Brain microvascular endothelial cell (primary cell): ENCODE measurements around the gene ABHD14A.
"Not testable (repeated sequence)": the region's sequence is repeated elsewhere in the genome, so short reads cannot be mapped to it uniquely, and the experiment has no call there.

Experiments
- DNase-seq: peaks from one replicate; pipeline ENCODE4 v3.0.0-alpha.2; 2020
- H3K27ac ChIP-seq: fragments of 250-450 bp; sonication (Bioruptor Pico); 2 replicates; pipeline ENCODE4 v1.5.1; 2020; ENCODE audit warnings: mild to moderate bottlenecking, moderate library complexity
- H3K27me3 ChIP-seq: fragments of 250-450 bp; sonication (Bioruptor Pico); replicated peaks from 2 replicates; pipeline ENCODE4 v1.5.1; 2020; ENCODE audit warnings: mild to moderate bottlenecking
- H3K36me3 ChIP-seq: fragments of 250-450 bp; sonication (Bioruptor Pico); replicated peaks from 2 replicates; pipeline ENCODE4 v1.5.1; 2020; ENCODE audit warnings: mild to moderate bottlenecking
- H3K4me3 ChIP-seq: 2 replicates; pipeline ENCODE4 v1.5.1; 2011; ENCODE audit warnings: low read depth, mild to moderate bottlenecking, control low read depth, low read length, moderate library complexity
- in situ Hi-C: cut with HindIII; loops from 2 replicates; pipeline ENCODE4 v1.10.0; 2017; ENCODE audit warnings: low sequenced_read_pairs, low pct_ligation_motif_present
- TF ChIP-seq, protein P1 (sequence below): IDR thresholded peaks from 2 replicates; pipeline ENCODE4 v1.5.1; 2011; ENCODE audit warnings: low read depth, mild to moderate bottlenecking, moderate library complexity, low read length, control low read depth, inconsistent platforms; ENCODE audit errors: missing control alignments

The ABHD14A gene

DNA sequence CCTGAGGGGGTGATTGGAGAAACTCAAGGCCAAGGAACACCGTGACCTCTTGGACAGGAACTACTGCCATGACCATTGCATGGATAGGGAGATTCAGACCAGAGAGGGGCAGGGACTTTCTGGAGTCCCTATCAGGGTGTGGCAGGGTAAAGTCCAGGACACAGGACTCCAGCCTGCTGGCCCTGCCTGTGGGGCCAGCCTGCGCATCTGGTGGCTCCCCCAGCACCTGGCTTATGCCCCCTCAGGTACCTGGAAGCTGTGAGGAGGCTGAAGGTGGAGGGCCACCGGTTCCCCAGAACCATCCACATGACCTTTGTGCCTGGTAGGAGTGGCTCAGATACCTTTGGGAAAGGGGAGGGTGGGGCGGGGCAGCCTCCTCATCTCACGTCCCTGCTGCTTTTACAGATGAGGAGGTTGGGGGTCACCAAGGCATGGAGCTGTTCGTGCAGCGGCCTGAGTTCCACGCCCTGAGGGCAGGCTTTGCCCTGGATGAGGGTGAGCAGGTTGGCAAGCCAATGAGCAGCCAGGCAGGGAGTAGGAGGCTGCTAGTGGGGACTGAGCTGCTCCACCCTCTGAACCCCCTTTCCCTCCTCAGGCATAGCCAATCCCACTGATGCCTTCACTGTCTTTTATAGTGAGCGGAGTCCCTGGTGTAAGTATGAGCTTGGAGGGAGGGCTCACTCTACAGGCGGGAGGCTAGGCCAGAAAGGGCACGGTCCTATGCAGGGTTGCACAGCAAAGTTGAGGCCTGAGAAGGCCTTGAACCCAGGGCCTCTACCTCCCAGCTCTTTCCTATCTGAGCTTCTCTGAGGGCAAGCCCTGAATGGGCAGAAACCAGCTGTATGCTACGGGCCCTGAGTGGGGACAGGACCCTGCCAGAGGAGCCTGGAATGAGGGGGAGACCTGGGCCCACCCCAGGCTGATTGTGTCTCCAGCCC, 11.4 kb downstream of the ABHD14A start:
- DNase-seq, result no peak
- Histone ChIP-seq H3K27ac (no peak overlapping the region), H3K27me3 (no peaks in the 10 kb centered on the region), H3K4me3 (no peak overlapping the region), H3K36me3 (peaks cover 3% of the 10 kb centered on the region)
- in situ Hi-C loops, result no loop called here
- TF ChIP-seq, protein P1, sequence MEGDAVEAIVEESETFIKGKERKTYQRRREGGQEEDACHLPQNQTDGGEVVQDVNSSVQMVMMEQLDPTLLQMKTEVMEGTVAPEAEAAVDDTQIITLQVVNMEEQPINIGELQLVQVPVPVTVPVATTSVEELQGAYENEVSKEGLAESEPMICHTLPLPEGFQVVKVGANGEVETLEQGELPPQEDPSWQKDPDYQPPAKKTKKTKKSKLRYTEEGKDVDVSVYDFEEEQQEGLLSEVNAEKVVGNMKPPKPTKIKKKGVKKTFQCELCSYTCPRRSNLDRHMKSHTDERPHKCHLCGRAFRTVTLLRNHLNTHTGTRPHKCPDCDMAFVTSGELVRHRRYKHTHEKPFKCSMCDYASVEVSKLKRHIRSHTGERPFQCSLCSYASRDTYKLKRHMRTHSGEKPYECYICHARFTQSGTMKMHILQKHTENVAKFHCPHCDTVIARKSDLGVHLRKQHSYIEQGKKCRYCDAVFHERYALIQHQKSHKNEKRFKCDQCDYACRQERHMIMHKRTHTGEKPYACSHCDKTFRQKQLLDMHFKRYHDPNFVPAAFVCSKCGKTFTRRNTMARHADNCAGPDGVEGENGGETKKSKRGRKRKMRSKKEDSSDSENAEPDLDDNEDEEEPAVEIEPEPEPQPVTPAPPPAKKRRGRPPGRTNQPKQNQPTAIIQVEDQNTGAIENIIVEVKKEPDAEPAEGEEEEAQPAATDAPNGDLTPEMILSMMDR, result no peak

DNA sequence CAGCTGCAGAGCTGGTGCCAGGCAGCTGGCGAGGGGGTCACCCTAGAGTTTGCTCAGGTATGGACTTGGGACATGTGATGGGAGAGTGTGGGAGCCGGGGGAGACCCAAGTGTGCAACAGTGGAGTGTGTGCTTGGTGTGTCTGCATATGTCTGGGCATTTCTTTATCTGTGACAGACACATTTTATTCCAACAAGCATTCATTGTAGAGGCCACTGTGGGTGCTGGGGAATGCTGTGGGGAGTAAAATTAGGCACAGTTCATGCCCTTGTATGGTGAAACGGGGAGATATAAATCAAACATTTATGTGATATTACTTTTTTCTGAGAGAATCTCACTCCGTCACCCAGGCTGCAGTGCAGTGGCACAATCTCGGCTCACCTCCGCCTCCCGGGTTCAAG, 12.7 kb downstream of the ABHD14A start:
- no peak for DNase-seq
- peaks cover 16% of the 10 kb centered on the region for H3K36me3 ChIP-seq
- H3K4me3 ChIP-seq, result no peak overlapping the region
- H3K27ac ChIP-seq, result no peak overlapping the region
- TF ChIP-seq, protein P1, result no peak
- in situ Hi-C loops, result no loop called here
- no peaks in the 10 kb centered on the region for H3K27me3 ChIP-seq

DNA sequence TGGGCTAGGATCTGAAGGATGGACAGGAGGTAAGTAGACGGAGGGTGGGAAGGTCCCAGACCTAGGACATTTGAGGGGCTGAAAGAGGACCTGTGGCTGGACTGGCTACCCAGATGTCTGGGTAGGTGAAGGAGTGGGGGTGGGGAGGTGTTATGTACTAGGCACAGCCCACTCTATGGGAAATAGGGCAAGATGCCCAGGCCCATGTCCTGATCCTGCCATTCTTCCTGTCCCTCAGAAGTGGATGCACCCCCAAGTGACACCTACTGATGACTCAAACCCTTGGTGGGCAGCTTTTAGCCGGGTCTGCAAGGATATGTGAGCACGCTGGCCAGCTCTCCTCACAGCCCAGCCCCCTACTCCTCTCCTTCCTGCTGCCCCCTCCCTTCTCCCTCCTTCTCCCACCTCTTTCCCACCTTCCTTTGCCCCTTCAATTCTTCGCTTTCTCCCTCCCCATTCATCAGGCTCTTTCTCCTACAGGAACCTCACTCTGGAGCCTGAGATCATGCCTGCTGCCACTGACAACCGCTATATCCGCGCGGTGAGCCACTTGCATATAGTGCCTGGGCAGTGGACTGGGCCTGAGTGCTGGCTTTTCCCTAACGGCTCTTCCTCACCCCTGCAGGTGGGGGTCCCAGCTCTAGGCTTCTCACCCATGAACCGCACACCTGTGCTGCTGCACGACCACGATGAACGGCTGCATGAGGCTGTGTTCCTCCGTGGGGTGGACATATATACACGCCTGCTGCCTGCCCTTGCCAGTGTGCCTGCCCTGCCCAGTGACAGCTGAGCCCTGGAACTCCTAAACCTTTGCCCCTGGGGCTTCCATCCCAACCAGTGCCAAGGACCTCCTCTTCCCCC, 13.7 kb downstream of the ABHD14A start:
- Histone ChIP-seq H3K27ac (no peak overlapping the region), H3K36me3 (peaks cover 24% of the 10 kb centered on the region), H3K4me3 (no peak overlapping the region), H3K27me3 (no peaks in the 10 kb centered on the region)
- in situ Hi-C loops, result no loop called here
- DNase-seq, result no peak
- TF ChIP-seq, protein P1, result no peak

DNA sequence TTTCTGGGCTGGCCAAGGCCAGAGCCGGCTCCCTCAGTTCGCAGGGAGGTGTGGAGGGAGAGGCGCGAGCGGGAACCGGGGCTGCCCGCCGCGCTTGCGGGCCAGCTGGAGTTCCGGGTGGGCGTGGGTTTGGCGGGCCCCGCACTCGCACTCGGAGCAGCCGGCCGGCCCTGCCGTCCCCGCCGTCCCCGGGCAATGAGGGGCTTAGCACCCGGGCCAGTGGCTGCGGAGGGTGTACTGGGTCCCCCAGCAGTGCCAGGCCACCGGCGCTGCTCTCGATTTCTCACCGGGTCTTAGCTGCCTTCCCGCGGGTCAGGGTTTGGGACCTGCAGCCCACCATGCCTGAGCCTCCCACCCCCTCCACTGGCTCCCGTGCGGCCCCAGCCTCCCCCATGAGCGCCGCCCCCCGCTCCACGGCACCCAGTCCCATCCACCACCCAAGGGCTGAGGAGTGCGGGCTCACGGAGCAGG, 15.7 kb downstream of the ABHD14A start:
- DNase-seq, H3K27ac ChIP-seq, in situ Hi-C loops, H3K4me3 ChIP-seq, H3K27me3 ChIP-seq: not testable (repeated sequence)
- H3K36me3 ChIP-seq, result peaks cover 39% of the 10 kb centered on the region

DNA sequence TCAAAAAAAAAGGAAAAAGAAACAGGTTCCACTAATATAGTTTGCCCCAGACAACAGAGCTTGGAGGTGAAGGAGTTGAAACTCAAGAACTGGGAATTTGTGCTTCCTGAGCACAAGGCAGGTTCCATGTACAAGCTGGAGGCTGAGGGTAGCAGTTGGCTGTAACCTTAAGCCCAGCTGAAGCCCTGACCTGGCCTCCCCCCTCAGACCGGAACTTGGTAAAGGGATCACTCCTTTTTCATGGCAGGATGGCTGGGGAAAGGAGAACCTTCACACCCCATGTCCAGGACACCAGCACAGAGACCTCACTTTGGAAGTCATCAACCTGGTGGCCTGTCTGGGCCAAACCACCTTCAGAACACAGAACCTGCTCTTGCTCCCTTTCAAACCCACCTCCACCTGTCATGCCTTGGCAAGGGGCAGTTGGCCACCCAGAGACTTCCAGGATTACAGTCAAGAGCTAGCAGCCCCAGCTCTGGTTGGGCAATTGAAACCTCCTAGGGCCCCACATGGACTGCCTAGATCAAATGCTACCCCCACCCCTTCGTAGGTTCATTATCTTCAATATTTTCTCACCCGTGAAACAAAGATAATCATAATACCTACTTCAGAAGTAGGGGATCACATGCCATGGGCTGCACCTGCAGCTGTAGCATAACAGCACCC, 17.3 kb downstream of the ABHD14A start:
- peaks cover 39% of the 10 kb centered on the region for H3K36me3 ChIP-seq
- no peak for DNase-seq
- in situ Hi-C loops, result no loop called here

DNA sequence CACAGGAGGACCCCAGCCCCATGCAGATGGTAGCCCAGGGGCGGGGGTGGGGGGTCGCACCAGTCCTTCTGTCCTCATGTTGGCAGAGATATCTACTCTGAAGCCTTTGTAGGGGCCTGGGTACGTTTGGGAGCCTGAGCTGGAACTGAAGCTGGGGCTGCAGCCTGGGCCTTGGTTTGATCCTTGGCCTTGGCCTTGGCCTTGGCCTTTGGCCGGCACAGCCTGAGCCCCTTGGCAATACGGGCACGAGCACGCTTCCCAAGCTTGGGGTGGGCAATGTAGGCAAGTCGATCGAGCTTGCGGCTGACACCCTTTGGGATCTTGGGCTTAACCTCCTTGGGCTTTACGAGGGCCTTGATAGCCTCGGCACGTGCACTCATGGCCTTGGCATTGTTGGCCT, 18.8 kb downstream of the ABHD14A start:
- in situ Hi-C loops, H3K4me3 ChIP-seq, H3K27me3 ChIP-seq, DNase-seq, H3K27ac ChIP-seq: not testable (repeated sequence)
- H3K36me3 ChIP-seq, result peaks cover 39% of the 10 kb centered on the region

More for the DNA sequence above, 17.3 kb downstream of the ABHD14A start:
- Histone ChIP-seq H3K27ac (no peak overlapping the region), H3K4me3 (no peak overlapping the region), H3K27me3 (no peaks in the 10 kb centered on the region)
- TF ChIP-seq, protein P1, result no peak
